ENCODE data around the gene PRR18. TPM values are rescaled to one million over a fixed set of nuclear protein-coding genes. Genes with fewer than 3 reads are reported as not detected.
A peak's percentile ranks its signal among the peaks of the same experiment; 100 is the strongest.

The PRR18 gene
- total and polyA plus RNA-seq, 9 of the 15 experiments (the other 6 are each of a cell fraction or from before 2014, with no cell fraction given), result not detected

GRCh38 chr6:166342349-166343149 lies 34.4 kb upstream of the PRR18 start, which contains the start of gene SFT2D1 (continued):
- TF ChIP-seq E2F8 (IDR thresholded peaks at IDR 0.05; ENCODE audit: low read depth, partially characterized antibody) (peak; percentile 72), KLF6 (CRISPR knock-in tag; IDR thresholded peaks at IDR 0.05; ENCODE audit: borderline replicate concordance) (no peak), U2AF2 (optimal IDR thresholded peaks at IDR 0.05; ENCODE audit: low read depth, low read length) (no peak), ZNF407 (IDR thresholded peaks at IDR 0.05; ENCODE audit: low read depth) (peak; percentile 90), STAT6 (CRISPR knock-in tag; IDR thresholded peaks at IDR 0.05) (no peak), ZNF764 (CRISPR knock-in tag; IDR thresholded peaks at IDR 0.05; ENCODE audit: low read depth) (no peak), ZNF347 (CRISPR knock-in tag; IDR thresholded peaks at IDR 0.05; ENCODE audit: low read depth) (no peak), DIDO1 (tag; IDR thresholded peaks at IDR 0.05; ENCODE audit: low read depth) (no peak), NR3C1 (CRISPR knock-in tag; IDR thresholded peaks at IDR 0.05) (no peak; the same call in none of the 2 replicates), CREB1 (IDR thresholded peaks at IDR 0.05) (peak; percentile 62), CREB1 (CRISPR knock-in tag; IDR thresholded peaks at IDR 0.05) (peak; percentile 61; the same call in 1 of the 2 replicates), ZNF785 (CRISPR knock-in tag; IDR thresholded peaks at IDR 0.05) (no peak), POU5F1 (IDR thresholded peaks at IDR 0.05; ENCODE audit: borderline replicate concordance, low read depth, low read length, partially characterized antibody) (peak; percentile 26)

Measured in K562 (cell line).